ENCODE measurements around the gene PLCH2. TPM values are rescaled to one million over a fixed set of nuclear protein-coding genes. Genes with fewer than 3 reads are reported as not detected.

Gene PLCH2
- total RNA-seq, 1 experiment from 2014 or later: 123 TPM

DNA sequence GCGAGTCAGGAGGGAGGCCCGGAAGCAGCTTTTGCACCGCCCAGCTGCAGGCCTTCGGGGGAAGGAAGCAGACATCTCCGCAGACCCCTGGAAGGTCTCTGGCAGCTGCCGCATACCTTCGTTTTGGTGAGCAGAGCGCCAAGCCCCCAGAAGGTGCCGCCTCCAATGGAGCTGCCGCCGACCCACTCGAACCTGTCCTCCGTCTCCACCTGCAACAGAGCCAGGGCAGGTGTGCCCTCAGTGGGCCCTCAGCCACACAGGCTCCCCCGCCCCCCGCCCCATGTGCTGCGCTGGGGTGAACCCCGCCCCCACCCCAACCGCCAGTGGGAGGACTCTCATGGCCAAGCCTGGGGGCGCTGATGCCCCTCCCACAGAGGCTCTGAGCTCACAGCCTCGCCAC lies 44.1 kb downstream of the PLCH2 start:
- TF ChIP-seq, protein P1, sequence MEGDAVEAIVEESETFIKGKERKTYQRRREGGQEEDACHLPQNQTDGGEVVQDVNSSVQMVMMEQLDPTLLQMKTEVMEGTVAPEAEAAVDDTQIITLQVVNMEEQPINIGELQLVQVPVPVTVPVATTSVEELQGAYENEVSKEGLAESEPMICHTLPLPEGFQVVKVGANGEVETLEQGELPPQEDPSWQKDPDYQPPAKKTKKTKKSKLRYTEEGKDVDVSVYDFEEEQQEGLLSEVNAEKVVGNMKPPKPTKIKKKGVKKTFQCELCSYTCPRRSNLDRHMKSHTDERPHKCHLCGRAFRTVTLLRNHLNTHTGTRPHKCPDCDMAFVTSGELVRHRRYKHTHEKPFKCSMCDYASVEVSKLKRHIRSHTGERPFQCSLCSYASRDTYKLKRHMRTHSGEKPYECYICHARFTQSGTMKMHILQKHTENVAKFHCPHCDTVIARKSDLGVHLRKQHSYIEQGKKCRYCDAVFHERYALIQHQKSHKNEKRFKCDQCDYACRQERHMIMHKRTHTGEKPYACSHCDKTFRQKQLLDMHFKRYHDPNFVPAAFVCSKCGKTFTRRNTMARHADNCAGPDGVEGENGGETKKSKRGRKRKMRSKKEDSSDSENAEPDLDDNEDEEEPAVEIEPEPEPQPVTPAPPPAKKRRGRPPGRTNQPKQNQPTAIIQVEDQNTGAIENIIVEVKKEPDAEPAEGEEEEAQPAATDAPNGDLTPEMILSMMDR (IDR thresholded peaks at IDR 0.05; ENCODE audit: unreplicated experiment): no peak
- Mint-ChIP-seq H3K4me1 (ENCODE audit: insufficient read depth, unreplicated experiment) (peaks cover 15% of the 10 kb centered on the region), H3K27me3 (ENCODE audit: insufficient read depth, unreplicated experiment) (no peaks in the 10 kb centered on the region), H3K9me3 (ENCODE audit: unreplicated experiment) (no peaks in the 10 kb centered on the region), H3K27ac (ENCODE audit: low read depth, unreplicated experiment) (no peak overlapping the region), H3K4me3 (ENCODE audit: unreplicated experiment) (no peak overlapping the region), H3K36me3 (ENCODE audit: insufficient read depth, unreplicated experiment) (peaks cover 39% of the 10 kb centered on the region)
- CTCF ChIA-PET: interaction anchor here (2.1 kb wide), 1 partner anchor 28 kb away, joined by 13 read pairs; no protein-coding TSS in a partner anchor
- intact Hi-C loops (cut with micrococcal nuclease): no loop called here
- no TSS peak for BruUV-seq (replicated peaks)
- no peak for DNase-seq (ENCODE audit: unreplicated experiment)
- POLR2A ChIA-PET: no interaction called here

DNA sequence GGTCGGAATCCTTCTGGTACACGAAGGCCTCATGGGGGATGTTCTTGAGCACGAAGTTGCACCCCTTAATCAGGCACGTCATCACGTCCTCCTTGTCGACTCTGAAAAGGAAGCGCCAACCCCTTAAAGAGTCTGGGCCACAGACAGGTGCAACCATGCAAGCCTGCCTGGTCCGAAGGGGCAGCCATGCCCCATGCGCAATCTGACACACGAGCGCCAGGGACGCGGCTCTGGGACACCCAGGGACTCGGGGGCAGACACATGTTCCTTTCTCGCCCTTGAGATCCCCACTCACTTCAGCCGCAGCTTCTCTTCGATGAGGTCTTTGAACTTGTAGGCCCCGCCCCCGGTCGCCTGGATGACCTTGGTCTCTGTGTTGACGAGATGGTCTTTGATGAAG lies 44.7 kb downstream of the PLCH2 start:
- POLR2A ChIA-PET: no interaction called here

DNA sequence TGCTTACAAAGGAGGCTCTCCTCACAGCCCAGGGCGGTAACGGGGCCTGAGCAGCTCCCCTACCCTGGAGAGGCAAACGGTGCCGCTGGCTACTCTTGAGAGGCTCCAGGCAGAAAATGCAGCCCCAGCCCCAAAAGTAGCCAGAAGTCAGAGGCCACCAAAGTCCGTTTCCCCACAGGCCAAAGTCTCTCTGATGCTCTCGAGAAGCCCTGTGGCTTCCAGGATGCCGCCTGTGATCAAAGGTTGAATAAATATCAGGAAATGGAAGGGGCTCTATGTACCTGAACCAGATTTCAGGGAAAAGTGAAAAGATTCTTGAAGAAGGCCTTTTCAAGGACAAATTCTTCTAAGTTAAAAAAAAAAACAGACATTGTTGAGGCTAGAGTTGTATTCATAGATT lies 46.1 kb downstream of the PLCH2 start:
- no peak for DNase-seq (ENCODE audit: unreplicated experiment)
- H3K4me1 Mint-ChIP-seq (ENCODE audit: insufficient read depth, unreplicated experiment): peaks cover 22% of the 10 kb centered on the region
- no peaks in the 10 kb centered on the region for H3K27me3 Mint-ChIP-seq (ENCODE audit: insufficient read depth, unreplicated experiment)
- TF ChIP-seq, protein P1 (IDR thresholded peaks at IDR 0.05; ENCODE audit: unreplicated experiment): no peak
- BruUV-seq (replicated peaks): no TSS peak
- intact Hi-C loops (cut with micrococcal nuclease): no loop called here
- ChIA-PET CTCF (no interaction called here), POLR2A (no interaction called here)
- no peak overlapping the region for H3K4me3 Mint-ChIP-seq (ENCODE audit: unreplicated experiment)
- H3K9me3 Mint-ChIP-seq (ENCODE audit: unreplicated experiment): no peaks in the 10 kb centered on the region
- no peak overlapping the region for H3K27ac Mint-ChIP-seq (ENCODE audit: low read depth, unreplicated experiment)
- H3K36me3 Mint-ChIP-seq (ENCODE audit: insufficient read depth, unreplicated experiment): peaks cover 40% of the 10 kb centered on the region

More for the DNA sequence above, 44.7 kb downstream of the PLCH2 start:
- TF ChIP-seq, protein P1 (IDR thresholded peaks at IDR 0.05; ENCODE audit: unreplicated experiment): no peak
- Mint-ChIP-seq H3K9me3 (ENCODE audit: unreplicated experiment) (no peaks in the 10 kb centered on the region), H3K27me3 (ENCODE audit: insufficient read depth, unreplicated experiment) (no peaks in the 10 kb centered on the region), H3K4me3 (ENCODE audit: unreplicated experiment) (no peak overlapping the region), H3K27ac (ENCODE audit: low read depth, unreplicated experiment) (no peak overlapping the region), H3K36me3 (ENCODE audit: insufficient read depth, unreplicated experiment) (peaks cover 40% of the 10 kb centered on the region), H3K4me1 (ENCODE audit: insufficient read depth, unreplicated experiment) (peaks cover 16% of the 10 kb centered on the region)
- no TSS peak for BruUV-seq (replicated peaks)
- CTCF ChIA-PET: interaction anchor here (0.7 kb wide), 1 partner anchor 18 kb away, joined by 3 read pairs; no protein-coding TSS in a partner anchor
- intact Hi-C loops (cut with micrococcal nuclease): no loop called here
- no peak for DNase-seq (ENCODE audit: unreplicated experiment)

DNA sequence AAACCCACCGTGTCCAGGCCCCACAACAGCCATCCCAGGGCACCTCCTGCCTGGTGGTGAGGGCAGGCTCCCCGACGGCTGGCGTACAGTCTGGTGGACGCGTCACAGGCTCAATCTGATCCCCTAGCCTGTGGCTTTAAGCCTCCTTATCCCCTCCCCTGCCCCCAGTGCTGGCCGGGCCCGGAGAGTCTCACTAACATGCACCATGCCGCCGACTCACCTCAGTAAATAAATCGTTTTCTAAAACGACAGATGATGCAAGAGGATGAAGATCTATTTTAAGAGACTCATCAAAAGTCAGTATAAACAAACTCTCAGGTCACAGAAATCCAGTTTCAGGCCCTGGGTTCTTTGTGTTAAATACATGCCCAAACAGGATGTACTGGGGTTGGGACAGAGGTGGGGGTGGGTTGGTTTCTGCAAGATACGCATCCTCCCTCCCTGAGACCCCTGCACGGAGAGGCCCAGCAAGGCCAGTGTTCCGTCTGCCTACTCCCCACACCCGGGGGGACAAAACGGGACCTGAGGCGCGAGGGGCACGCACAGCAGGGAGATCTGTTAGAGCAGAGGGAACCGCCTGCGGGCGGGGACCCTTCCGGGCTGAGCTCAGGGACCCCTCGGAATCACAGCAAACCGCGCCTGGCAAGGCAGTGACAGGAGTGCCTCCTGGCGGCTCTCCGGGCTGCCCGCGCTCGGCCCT lies 47.3 kb downstream of the PLCH2 start:
- ChIA-PET CTCF (interaction anchor here (1.0 kb wide), 1 partner anchor 98 kb away, joined by 3 read pairs; no protein-coding TSS in a partner anchor), POLR2A (interaction anchor here (1.2 kb wide), 1 partner anchor 11 kb away, joined by 3 read pairs; no protein-coding TSS in a partner anchor)
- Mint-ChIP-seq H3K9me3 (ENCODE audit: unreplicated experiment) (no peaks in the 10 kb centered on the region), H3K27me3 (ENCODE audit: insufficient read depth, unreplicated experiment) (no peaks in the 10 kb centered on the region), H3K36me3 (ENCODE audit: insufficient read depth, unreplicated experiment) (peaks cover 37% of the 10 kb centered on the region), H3K4me3 (ENCODE audit: unreplicated experiment) (no peak overlapping the region), H3K27ac (ENCODE audit: low read depth, unreplicated experiment) (no peak overlapping the region), H3K4me1 (ENCODE audit: insufficient read depth, unreplicated experiment) (peaks cover 25% of the 10 kb centered on the region)
- intact Hi-C loops (cut with micrococcal nuclease): no loop called here
- TF ChIP-seq, protein P1 (IDR thresholded peaks at IDR 0.05; ENCODE audit: unreplicated experiment): no peak
- BruUV-seq (replicated peaks): no TSS peak
- no peak for DNase-seq (ENCODE audit: unreplicated experiment)

Data from MCF 10A (cell line).